HG02610 (cell line): ENCODE results near the gene B3GALNT2.
"Not testable (repeated sequence)": the region's sequence is repeated elsewhere in the genome, so short reads cannot be mapped to it uniquely, and the experiment has no call there.

Experiments used
- ATAC-seq: cut with Tn5 transposase; IDR thresholded peaks from one replicate; pipeline ENCODE4 v1.9.1; 2021; ENCODE audit warnings: mild to moderate bottlenecking, moderate library complexity; ENCODE audit not compliant: unreplicated experiment

The B3GALNT2 gene

GRCh38 chr1:235504494-235505222, 406 bp upstream of the B3GALNT2 start:
- ATAC-seq, result peak; percentile 83

GRCh38 chr1:235503403-235504121, 690 bp downstream of the B3GALNT2 start:
- ATAC-seq, result peak; percentile 0

GRCh38 chr1:235502601-235503402, 1.4 kb downstream of the B3GALNT2 start:
- ATAC-seq, result no peak

- ATAC-seq, result no peak
Observed at GRCh38 chr1:235500971-235501540, 3.2 kb downstream of the B3GALNT2 start.

- no peak for ATAC-seq
Observed at GRCh38 chr1:235495551-235495950, 8.7 kb downstream of the B3GALNT2 start.

- ATAC-seq, result no peak
Observed at GRCh38 chr1:235495030-235495429, 9.2 kb downstream of the B3GALNT2 start.

GRCh38 chr1:235494531-235494930, 9.7 kb downstream of the B3GALNT2 start:
- ATAC-seq, result no peak

GRCh38 chr1:235491644-235492043, 12.6 kb downstream of the B3GALNT2 start:
- ATAC-seq, result no peak

- ATAC-seq, result no peak
Observed at GRCh38 chr1:235486321-235486720, 17.9 kb downstream of the B3GALNT2 start.

- no peak for ATAC-seq
Observed at GRCh38 chr1:235485558-235485957, 18.7 kb downstream of the B3GALNT2 start.

GRCh38 chr1:235483090-235483489, 21.2 kb downstream of the B3GALNT2 start:
- ATAC-seq, result no peak

- no peak for ATAC-seq
Observed at GRCh38 chr1:235473806-235474205, 30.4 kb downstream of the B3GALNT2 start.

- ATAC-seq, result no peak
Observed at GRCh38 chr1:235470741-235471439, 33.4 kb downstream of the B3GALNT2 start.

- not testable (repeated sequence) for ATAC-seq
Observed at GRCh38 chr1:235469897-235470296, 34.4 kb downstream of the B3GALNT2 start.

GRCh38 chr1:235468970-235469369, 35.3 kb downstream of the B3GALNT2 start:
- ATAC-seq, result no peak

- ATAC-seq, result no peak
Observed at GRCh38 chr1:235468004-235468403, 36.2 kb downstream of the B3GALNT2 start.

- ATAC-seq, result no peak
Observed at GRCh38 chr1:235465066-235465465, 39.2 kb downstream of the B3GALNT2 start.

- ATAC-seq, result not testable (repeated sequence)
Observed at GRCh38 chr1:235462832-235463231, 41.4 kb downstream of the B3GALNT2 start.

GRCh38 chr1:235461954-235462353, 42.3 kb downstream of the B3GALNT2 start:
- no peak for ATAC-seq

- no peak for ATAC-seq
Observed at GRCh38 chr1:235460770-235461169, 43.5 kb downstream of the B3GALNT2 start.

- ATAC-seq, result not testable (repeated sequence)
Observed at GRCh38 chr1:235457856-235458255, 46.4 kb downstream of the B3GALNT2 start.
